ENCODE measurements around the gene NRF1. TPM values are rescaled to one million over a fixed set of nuclear protein-coding genes. Genes with fewer than 3 reads are reported as not detected.

Gene NRF1
- total and polyA plus RNA-seq, 2 of the 8 experiments (the other 6 are each of a cell fraction or from before 2014, with no cell fraction given), result 18.2 to 21.4 TPM

- Histone ChIP-seq H3K23me2 (ENCODE audit: low read depth, low read length) (peaks cover 17% of the 10 kb centered on the region; the same call in 1 of the 2 replicates), H2BK20ac (ENCODE audit: low read length) (no peak overlapping the region), H4K20me1 (replicated peaks in 1 of 2; ENCODE audit: control insufficient read depth in 1 of 2, insufficient read depth in 2 of 2, low read length in 2 of 2) (peaks cover 14 to 24% of the 10 kb centered on the region in 2 experiments), H3K56ac (replicated peaks; ENCODE audit: insufficient read length, low read depth, low read length) (no peak overlapping the region), H3K27me3 (replicated peaks in 1 of 4; ENCODE audit: control insufficient read depth in 3 of 4, extremely low read depth in 1 of 4, insufficient read depth in 3 of 4, low read length in 3 of 4) (peaks cover 55 to 91% (median 90%) of the 10 kb centered on the region in 4 experiments), H3K18ac (ENCODE audit: extremely low read depth, low read length) (no peak overlapping the region; the same call in 1 of the 2 replicates), H3K79me1 (ENCODE audit: low read depth, low read length) (no peaks in the 10 kb centered on the region), H2BK120ac (replicated peaks; ENCODE audit: low read depth, low read length) (no peak overlapping the region), H3K4me3 (ENCODE audit: extremely low read depth in 1 of 4, insufficient read depth in 2 of 4, low read depth in 3 of 4, low read length in 4 of 4) (peak overlapping the region in 3 of 4 experiments; percentile 1 to 48 (median 32); a peak in 5 of 8 replicates), H3K36me3 (ENCODE audit: control insufficient read depth in 2 of 4, insufficient read depth in 4 of 4, low read length in 3 of 4) (peaks cover 0 to 3% (median 0%) of the 10 kb centered on the region in 4 experiments; a peak in 1 of 8 replicates), H3K23ac (ENCODE audit: insufficient read length) (no peak overlapping the region), H2BK15ac (ENCODE audit: low read length) (no peak overlapping the region), H3K9me3 (ENCODE audit: insufficient read depth in 2 of 2, low read depth in 1 of 2, low read length in 1 of 2) (no peaks in the 10 kb centered on the region), H2AK5ac (ENCODE audit: low read depth, low read length) (no peak overlapping the region), H2BK12ac (ENCODE audit: low read depth, low read length) (no peak overlapping the region; the same call in 1 of the 2 replicates), H3K4ac (replicated peaks; ENCODE audit: insufficient read length, low read depth, low read length) (no peak overlapping the region), H4K91ac (replicated peaks; ENCODE audit: insufficient read length, low read length) (no peak overlapping the region), H3K9ac (replicated peaks in 1 of 4; ENCODE audit: extremely low read depth in 1 of 4, low read depth in 3 of 4, low read length in 3 of 4) (no peak overlapping the region), H2AFZ (ENCODE audit: low read length) (no peak overlapping the region), H4K5ac (ENCODE audit: insufficient read length, low read depth, low read length) (no peak overlapping the region), H4K8ac (ENCODE audit: extremely low read depth, insufficient read depth, low read length) (no peak overlapping the region), H3K4me2 (ENCODE audit: insufficient read depth in 1 of 2, low read depth in 2 of 2, low read length in 2 of 2) (peak overlapping the region; percentile 66 to 69), H3K14ac (ENCODE audit: insufficient read length) (no peak overlapping the region), H3K79me2 (ENCODE audit: control insufficient read depth in 1 of 2, insufficient read depth in 2 of 2, low read length in 2 of 2) (no peaks in the 10 kb centered on the region), H3K27ac (ENCODE audit: low read depth, low read length) (no peak overlapping the region), H3K4me1 (replicated peaks in 1 of 4; ENCODE audit: control insufficient read depth in 3 of 4, insufficient read depth in 4 of 4, low read length in 3 of 4) (peaks cover 6 to 40% (median 24%) of the 10 kb centered on the region in 4 experiments), H2BK5ac (ENCODE audit: low read depth, low read length) (no peak overlapping the region)
- CTCF ChIA-PET (ENCODE audit: partially characterized antibody), result interaction anchor here (0.7 to 1.7 kb wide), 8 partner anchors 8 to 120 kb away, joined by 3 to 8 read pairs (median 3); no protein-coding TSS in a partner anchor
- POLR2A ChIA-PET (ENCODE audit: partially characterized antibody), result interaction anchor here (1.3 to 4.7 kb wide), 6 partner anchors 9 to 174 kb away, joined by 3 to 20 read pairs (median 3); partner anchors contain the start of gene NRF1
- 7% methylated on average over 37 of the region's 37 CpGs; no CpG with 5 or more reads in 1 of the 2 experiments for WGBS, 2 experiments (ENCODE audit: extremely low coverage in 1 of 2, insufficient coverage in 1 of 2, insufficient read length in 1 of 2, insufficient replicate concordance in 2 of 2, low coverage in 1 of 2, low lambda C conversion rate in 2 of 2, missing lambda C conversion rate in 1 of 2)
- FAIRE-seq, result no peak
- no peak for DNase-seq (ENCODE audit: low read depth in 1 of 2, low spot score in 2 of 2)
- TF ChIP-seq EZH2 (IDR thresholded peaks at IDR 0.05; ENCODE audit: low read depth, low read length, severe bottlenecking) (peak; percentile 84), BACH1 (IDR thresholded peaks at IDR 0.05; ENCODE audit: low read length) (no peak), HDAC2 (IDR thresholded peaks at IDR 0.05; ENCODE audit: borderline replicate concordance in 1 of 2, low read depth in 2 of 2, low read length in 2 of 2) (no peak), MAX (IDR thresholded peaks at IDR 0.05) (0 out of 2 replicates have a peak, but pooled peaks have one; percentile 14), RBBP5 (IDR thresholded peaks at IDR 0.05; ENCODE audit: borderline replicate concordance, low read depth, low read length) (0 out of 2 replicates have a peak, but pooled peaks have one; percentile 24), CHD2 (IDR thresholded peaks at IDR 0.05; ENCODE audit: low read length) (no peak), CBX8 (IDR thresholded peaks at IDR 0.05; ENCODE audit: borderline replicate concordance, low read depth, low read length) (no peak), SP4 (IDR thresholded peaks at IDR 0.05; ENCODE audit: low read length) (no peak), ZNF274 (IDR thresholded peaks at IDR 0.05; ENCODE audit: borderline replicate concordance, extremely low read depth, low read length) (no peak)
Observed at GRCh38 chr7:129784783-129785684, 173.5 kb downstream of the NRF1 start.
